ENCODE data around the gene RABGGTA. TPM values are rescaled to one million over a fixed set of nuclear protein-coding genes. Genes with fewer than 3 reads are reported as not detected.

RABGGTA gene
- total RNA-seq, 1 experiment from 2014 or later: 27.1 TPM

- BruUV-seq (replicated peaks): no TSS peak
These were observed 16.0 kb downstream of the RABGGTA start for GRCh38 chr14:24255438-24255837.

GRCh38 chr14:24254630-24255392 is 16.6 kb downstream of the RABGGTA start:
- H3K4me3 Mint-ChIP-seq (ENCODE audit: unreplicated experiment): no peak overlapping the region
- BruUV-seq (replicated peaks): no TSS peak
- intact Hi-C loops (cut with micrococcal nuclease; ENCODE audit: unreplicated experiment): no loop called here
- Histone ChIP-seq H3K4me1 (peaks cover 13% of the 10 kb centered on the region), H3K9me3 (no peaks in the 10 kb centered on the region), H3K36me3 (ENCODE audit: control insufficient read depth, insufficient read depth, low read length) (no peaks in the 10 kb centered on the region; the same call in 1 of the 2 replicates), H3K4me3 (ENCODE audit: low read depth, low read length) (no peak overlapping the region), H3K27me3 (replicated peaks; ENCODE audit: control insufficient read depth, insufficient read depth, low read length) (no peaks in the 10 kb centered on the region)
- CTCF ChIA-PET: no interaction called here
- H3K4me1 Mint-ChIP-seq (ENCODE audit: low read depth, unreplicated experiment): no peaks in the 10 kb centered on the region
- POLR2A ChIA-PET: no interaction called here
- no peaks in the 10 kb centered on the region for H3K27me3 Mint-ChIP-seq (ENCODE audit: insufficient read depth, unreplicated experiment)
- H3K36me3 Mint-ChIP-seq (ENCODE audit: insufficient read depth, unreplicated experiment): no peaks in the 10 kb centered on the region
- no peak for TF ChIP-seq CTCF (IDR thresholded peaks at IDR 0.05; ENCODE audit: insufficient read depth in 1 of 2, low read depth in 1 of 2, low read length in 1 of 2, severe bottlenecking in 1 of 2, unreplicated experiment in 1 of 2)
- H3K9me3 Mint-ChIP-seq (ENCODE audit: unreplicated experiment): no peaks in the 10 kb centered on the region
- DNase-seq: no peak
- H3K27ac Mint-ChIP-seq (ENCODE audit: unreplicated experiment): no peak overlapping the region

More at GRCh38 chr14:24255438-24255837, 16.0 kb downstream of the RABGGTA start:
- Mint-ChIP-seq H3K36me3 (ENCODE audit: insufficient read depth, unreplicated experiment) (no peaks in the 10 kb centered on the region), H3K4me1 (ENCODE audit: low read depth, unreplicated experiment) (no peaks in the 10 kb centered on the region), H3K4me3 (ENCODE audit: unreplicated experiment) (no peak overlapping the region), H3K27ac (ENCODE audit: unreplicated experiment) (no peak overlapping the region), H3K9me3 (ENCODE audit: unreplicated experiment) (no peaks in the 10 kb centered on the region), H3K27me3 (ENCODE audit: insufficient read depth, unreplicated experiment) (no peaks in the 10 kb centered on the region)
- no peak for DNase-seq
- Histone ChIP-seq H3K27me3 (replicated peaks; ENCODE audit: control insufficient read depth, insufficient read depth, low read length) (no peaks in the 10 kb centered on the region), H3K4me1 (peaks cover 13% of the 10 kb centered on the region), H3K9me3 (no peaks in the 10 kb centered on the region), H3K4me3 (ENCODE audit: low read depth, low read length) (no peak overlapping the region), H3K36me3 (ENCODE audit: control insufficient read depth, insufficient read depth, low read length) (no peaks in the 10 kb centered on the region; the same call in 1 of the 2 replicates)
- no peak for TF ChIP-seq CTCF (IDR thresholded peaks at IDR 0.05; ENCODE audit: insufficient read depth in 1 of 2, low read depth in 1 of 2, low read length in 1 of 2, severe bottlenecking in 1 of 2, unreplicated experiment in 1 of 2)
- intact Hi-C loops (cut with micrococcal nuclease; ENCODE audit: unreplicated experiment): no loop called here
- CTCF ChIA-PET: no interaction called here
- POLR2A ChIA-PET: no interaction called here

GRCh38 chr14:24253936-24254335 is 17.5 kb downstream of the RABGGTA start:
- CTCF ChIA-PET: interaction anchor here (1.2 kb wide), 1 partner anchor 11 kb away, joined by 3 read pairs; the partner anchor contains the start of gene TINF2
- POLR2A ChIA-PET: no interaction called here
- no peak for DNase-seq
- Mint-ChIP-seq H3K36me3 (ENCODE audit: insufficient read depth, unreplicated experiment) (no peaks in the 10 kb centered on the region), H3K27ac (ENCODE audit: unreplicated experiment) (no peak overlapping the region), H3K9me3 (ENCODE audit: unreplicated experiment) (no peaks in the 10 kb centered on the region), H3K4me3 (ENCODE audit: unreplicated experiment) (no peak overlapping the region), H3K4me1 (ENCODE audit: low read depth, unreplicated experiment) (no peaks in the 10 kb centered on the region), H3K27me3 (ENCODE audit: insufficient read depth, unreplicated experiment) (no peaks in the 10 kb centered on the region)
- H3K27me3 ChIP-seq (replicated peaks; ENCODE audit: control insufficient read depth, insufficient read depth, low read length): no peaks in the 10 kb centered on the region
- H3K4me1 ChIP-seq: peaks cover 13% of the 10 kb centered on the region
- intact Hi-C loops (cut with micrococcal nuclease; ENCODE audit: unreplicated experiment): no loop called here
- no peaks in the 10 kb centered on the region for H3K9me3 ChIP-seq
- TF ChIP-seq CTCF (IDR thresholded peaks at IDR 0.05; ENCODE audit: insufficient read depth in 1 of 2, low read depth in 1 of 2, low read length in 1 of 2, severe bottlenecking in 1 of 2, unreplicated experiment in 1 of 2): no peak
- no peak overlapping the region for H3K4me3 ChIP-seq (ENCODE audit: low read depth, low read length)
- BruUV-seq (replicated peaks): no TSS peak
- no peaks in the 10 kb centered on the region; the same call in 1 of the 2 replicates for H3K36me3 ChIP-seq (ENCODE audit: control insufficient read depth, insufficient read depth, low read length)
